ENCODE measurements around the gene MYO6. TPM values are rescaled to one million over a fixed set of nuclear protein-coding genes. Genes with fewer than 3 reads are reported as not detected.

MYO6 gene
- total RNA-seq, 2 experiments from 2014 or later = 4.3 to 4.6 TPM

GRCh38 chr6:75751443-75751842 lies 2.4 kb downstream of the MYO6 start:
- H3K4me3 Mint-ChIP-seq = no peak overlapping the region
- peaks cover 19% of the 10 kb centered on the region for H3K27me3 Mint-ChIP-seq
- ChIA-PET POLR2A (no interaction called here), CTCF (no interaction called here)
- peaks cover 15% of the 10 kb centered on the region for H3K4me1 Mint-ChIP-seq
- no peak overlapping the region for H3K27ac Mint-ChIP-seq
- H3K36me3 Mint-ChIP-seq (ENCODE audit: low read depth) = no peaks in the 10 kb centered on the region
- DNase-seq = no peak
- H3K9me3 Mint-ChIP-seq = no peaks in the 10 kb centered on the region

DNA sequence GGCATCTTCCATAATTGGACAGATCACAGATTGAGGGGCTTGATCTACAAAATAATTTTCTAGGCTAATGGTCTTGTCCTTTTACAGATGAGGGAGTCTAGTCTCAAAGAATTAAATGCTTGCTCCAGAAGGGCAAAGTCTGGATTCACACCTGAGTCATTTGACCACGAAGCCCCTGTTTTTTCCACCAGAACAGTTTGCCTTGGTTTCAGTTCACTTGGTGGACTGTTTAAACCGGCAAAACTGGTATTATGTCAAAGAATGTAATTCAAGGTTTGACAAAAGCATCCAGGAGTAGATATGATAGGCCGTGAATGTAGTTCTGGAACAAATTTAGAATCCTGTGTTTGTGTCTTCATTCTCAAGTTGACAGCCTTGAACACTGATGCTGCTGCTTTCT lies 3.3 kb downstream of the MYO6 start:
- H3K27ac Mint-ChIP-seq = no peak overlapping the region
- no peaks in the 10 kb centered on the region for H3K36me3 Mint-ChIP-seq (ENCODE audit: low read depth)
- POLR2A ChIA-PET = no interaction called here
- DNase-seq = no peak
- no peak overlapping the region for H3K4me3 Mint-ChIP-seq
- H3K9me3 Mint-ChIP-seq = no peaks in the 10 kb centered on the region
- peaks cover 15% of the 10 kb centered on the region for H3K4me1 Mint-ChIP-seq
- CTCF ChIA-PET = no interaction called here
- peaks cover 16% of the 10 kb centered on the region for H3K27me3 Mint-ChIP-seq

DNA sequence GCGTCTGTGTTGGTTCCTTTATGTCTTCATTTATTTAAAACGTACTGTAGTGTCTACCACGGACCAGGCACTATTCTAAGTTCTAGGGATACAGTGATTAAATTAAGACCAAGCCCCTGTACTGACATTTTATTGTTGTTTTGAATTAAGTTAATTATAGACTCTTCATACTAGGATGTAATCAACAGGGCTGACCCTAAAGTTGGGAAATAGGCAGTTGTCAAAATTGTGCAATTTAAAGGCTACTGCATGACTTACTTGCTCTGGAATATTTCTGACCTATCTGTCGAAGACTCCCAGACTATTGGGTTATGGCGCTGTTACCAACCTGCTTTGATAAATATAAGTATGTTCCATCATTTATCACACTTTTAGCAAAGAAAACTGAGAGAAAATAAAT lies 6.7 kb downstream of the MYO6 start:
- peaks cover 5% of the 10 kb centered on the region for H3K27me3 Mint-ChIP-seq
- no peaks in the 10 kb centered on the region for H3K36me3 Mint-ChIP-seq (ENCODE audit: low read depth)
- H3K27ac Mint-ChIP-seq = no peak overlapping the region
- no peak overlapping the region for H3K4me3 Mint-ChIP-seq
- ChIA-PET POLR2A (no interaction called here), CTCF (no interaction called here)
- DNase-seq = no peak
- H3K4me1 Mint-ChIP-seq = peaks cover 5% of the 10 kb centered on the region
- no peaks in the 10 kb centered on the region for H3K9me3 Mint-ChIP-seq

GRCh38 chr6:75757295-75757694 lies 8.3 kb downstream of the MYO6 start:
- POLR2A ChIA-PET = no interaction called here

GRCh38 chr6:75758061-75758460 lies 9.0 kb downstream of the MYO6 start:
- H3K36me3 Mint-ChIP-seq (ENCODE audit: low read depth) = no peaks in the 10 kb centered on the region
- H3K27ac Mint-ChIP-seq = no peak overlapping the region
- DNase-seq = no peak
- no peaks in the 10 kb centered on the region for H3K9me3 Mint-ChIP-seq
- H3K4me1 Mint-ChIP-seq = peaks cover 3% of the 10 kb centered on the region
- POLR2A ChIA-PET = no interaction called here
- no peak overlapping the region for H3K4me3 Mint-ChIP-seq
- CTCF ChIA-PET = interaction anchor here (1.1 kb wide), 1 partner anchor 136 kb away, joined by 5 read pairs; no protein-coding TSS in a partner anchor
- H3K27me3 Mint-ChIP-seq = peaks cover 4% of the 10 kb centered on the region

More at GRCh38 chr6:75757295-75757694, 8.3 kb downstream of the MYO6 start:
- H3K4me3 Mint-ChIP-seq = no peak overlapping the region
- peaks cover 3% of the 10 kb centered on the region for H3K4me1 Mint-ChIP-seq
- H3K27me3 Mint-ChIP-seq = peaks cover 4% of the 10 kb centered on the region
- no peak for DNase-seq
- H3K9me3 Mint-ChIP-seq = no peaks in the 10 kb centered on the region
- CTCF ChIA-PET = interaction anchor here (1.1 kb wide), 1 partner anchor 137 kb away, joined by 5 read pairs; no protein-coding TSS in a partner anchor
- H3K36me3 Mint-ChIP-seq (ENCODE audit: low read depth) = no peaks in the 10 kb centered on the region
- H3K27ac Mint-ChIP-seq = no peak overlapping the region

DNA sequence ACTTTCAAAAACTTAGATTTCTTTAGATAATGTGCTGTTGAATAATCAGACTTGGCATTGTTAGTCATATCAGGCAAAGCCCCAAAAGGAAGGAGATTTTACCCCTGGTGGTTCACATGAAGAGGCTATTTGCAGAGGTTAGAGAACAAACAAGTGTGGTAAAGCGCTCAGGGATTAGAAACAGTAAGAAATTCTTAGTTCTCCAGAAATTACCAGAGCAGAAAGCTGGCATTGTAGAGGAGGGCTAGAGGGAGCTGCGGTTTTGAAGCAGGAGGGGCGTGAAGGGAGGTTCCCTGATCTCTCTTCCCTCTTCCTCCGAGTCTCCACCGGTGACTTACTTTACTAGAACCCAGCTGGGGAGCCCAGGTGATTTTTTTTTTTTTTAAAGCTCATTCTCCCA lies 10.2 kb downstream of the MYO6 start:
- Mint-ChIP-seq H3K27ac (no peak overlapping the region), H3K36me3 (ENCODE audit: low read depth) (no peaks in the 10 kb centered on the region), H3K9me3 (no peaks in the 10 kb centered on the region), H3K4me3 (no peak overlapping the region), H3K27me3 (peaks cover 4% of the 10 kb centered on the region), H3K4me1 (no peaks in the 10 kb centered on the region)
- POLR2A ChIA-PET = no interaction called here
- CTCF ChIA-PET = no interaction called here
- DNase-seq = no peak

DNA sequence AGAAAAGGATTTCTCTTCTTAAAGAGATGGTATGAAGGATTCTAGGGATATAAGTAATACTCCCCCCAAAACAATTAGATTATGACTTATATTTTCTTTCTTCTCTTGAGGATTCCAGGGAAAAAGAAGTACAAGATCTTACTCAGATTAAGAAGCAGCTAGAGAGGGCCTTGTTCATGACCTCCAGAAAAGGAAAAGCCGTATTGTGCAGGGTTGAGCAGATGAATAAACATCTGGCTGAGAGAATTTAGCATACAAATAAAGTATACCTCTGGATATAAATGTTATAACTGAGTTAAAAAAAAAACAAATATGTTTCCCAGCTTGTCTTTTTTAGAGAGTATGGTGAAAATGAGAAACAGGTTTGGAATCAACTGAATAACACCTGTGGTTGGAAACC lies 11.3 kb downstream of the MYO6 start:
- Mint-ChIP-seq H3K27me3 (peaks cover 4% of the 10 kb centered on the region), H3K4me1 (no peaks in the 10 kb centered on the region), H3K4me3 (no peak overlapping the region), H3K27ac (no peak overlapping the region), H3K9me3 (no peaks in the 10 kb centered on the region), H3K36me3 (ENCODE audit: low read depth) (no peaks in the 10 kb centered on the region)
- CTCF ChIA-PET = no interaction called here
- no peak for DNase-seq
- POLR2A ChIA-PET = no interaction called here

GRCh38 chr6:75761489-75761888 lies 12.4 kb downstream of the MYO6 start:
- Mint-ChIP-seq H3K27me3 (peaks cover 4% of the 10 kb centered on the region), H3K9me3 (no peaks in the 10 kb centered on the region), H3K4me3 (no peak overlapping the region), H3K27ac (no peak overlapping the region), H3K4me1 (no peaks in the 10 kb centered on the region), H3K36me3 (ENCODE audit: low read depth) (no peaks in the 10 kb centered on the region)
- ChIA-PET CTCF (no interaction called here), POLR2A (no interaction called here)
- DNase-seq = no peak

GRCh38 chr6:75762063-75762462 lies 13.0 kb downstream of the MYO6 start:
- CTCF ChIA-PET = no interaction called here
- POLR2A ChIA-PET = no interaction called here
- no peaks in the 10 kb centered on the region for H3K4me1 Mint-ChIP-seq

DNA sequence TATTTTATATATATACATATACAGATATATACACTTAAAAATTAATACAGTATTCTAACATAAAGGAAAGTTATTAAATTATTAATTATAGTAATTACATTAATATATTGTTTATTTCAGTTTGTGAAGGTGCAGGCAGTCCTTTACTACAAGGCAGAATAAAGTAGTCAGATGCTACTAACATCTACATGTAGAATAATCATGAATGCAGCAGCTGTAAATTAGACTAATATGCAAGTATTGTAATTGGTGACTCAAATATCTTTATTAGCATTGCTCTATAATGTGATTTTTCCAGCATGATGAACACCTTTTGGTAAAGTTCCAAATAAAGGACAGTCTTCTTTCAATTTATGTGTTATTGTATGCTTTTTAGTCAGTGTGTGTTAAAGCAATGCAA lies 17.3 kb downstream of the MYO6 start:
- H3K4me3 Mint-ChIP-seq = no peak overlapping the region
- no peak for DNase-seq
- no peaks in the 10 kb centered on the region for H3K4me1 Mint-ChIP-seq
- POLR2A ChIA-PET = interaction anchor here (0.5 kb wide), 1 partner anchor 270 kb away, joined by 3 read pairs; no protein-coding TSS in a partner anchor
- no peak overlapping the region for H3K27ac Mint-ChIP-seq
- CTCF ChIA-PET = no interaction called here
- H3K9me3 Mint-ChIP-seq = no peaks in the 10 kb centered on the region
- no peaks in the 10 kb centered on the region for H3K27me3 Mint-ChIP-seq
- no peaks in the 10 kb centered on the region for H3K36me3 Mint-ChIP-seq (ENCODE audit: low read depth)

More at GRCh38 chr6:75762063-75762462, 13.0 kb downstream of the MYO6 start:
- H3K9me3 Mint-ChIP-seq = no peaks in the 10 kb centered on the region
- H3K27me3 Mint-ChIP-seq = peaks cover 4% of the 10 kb centered on the region
- no peak overlapping the region for H3K4me3 Mint-ChIP-seq
- no peak overlapping the region for H3K27ac Mint-ChIP-seq
- no peaks in the 10 kb centered on the region for H3K36me3 Mint-ChIP-seq (ENCODE audit: low read depth)
- no peak for DNase-seq

DNA sequence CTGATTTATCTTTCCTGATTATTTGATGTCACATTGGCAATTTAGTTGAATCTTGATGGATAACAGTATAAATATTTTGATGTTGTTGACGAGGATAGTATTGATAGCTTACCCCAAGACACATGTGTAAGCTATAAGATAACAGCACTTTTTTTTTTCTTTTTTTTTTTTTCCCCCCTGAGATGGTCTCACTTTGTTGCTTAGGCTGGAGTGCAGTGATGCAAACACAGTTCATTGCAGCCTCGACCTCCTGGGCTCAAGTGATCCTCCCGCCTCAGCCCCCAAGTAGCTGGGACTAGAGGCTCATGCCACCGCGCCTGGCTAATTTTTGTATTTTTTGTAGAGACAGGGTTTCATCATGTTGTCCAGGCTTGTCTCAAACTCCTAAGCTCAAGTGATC lies 21.8 kb downstream of the MYO6 start:
- Mint-ChIP-seq H3K4me3 (no peak overlapping the region), H3K27me3 (no peaks in the 10 kb centered on the region), H3K36me3 (ENCODE audit: low read depth) (no peaks in the 10 kb centered on the region), H3K9me3 (no peaks in the 10 kb centered on the region), H3K4me1 (no peaks in the 10 kb centered on the region), H3K27ac (no peak overlapping the region)
- CTCF ChIA-PET = no interaction called here
- POLR2A ChIA-PET = no interaction called here
- no peak for DNase-seq

DNA sequence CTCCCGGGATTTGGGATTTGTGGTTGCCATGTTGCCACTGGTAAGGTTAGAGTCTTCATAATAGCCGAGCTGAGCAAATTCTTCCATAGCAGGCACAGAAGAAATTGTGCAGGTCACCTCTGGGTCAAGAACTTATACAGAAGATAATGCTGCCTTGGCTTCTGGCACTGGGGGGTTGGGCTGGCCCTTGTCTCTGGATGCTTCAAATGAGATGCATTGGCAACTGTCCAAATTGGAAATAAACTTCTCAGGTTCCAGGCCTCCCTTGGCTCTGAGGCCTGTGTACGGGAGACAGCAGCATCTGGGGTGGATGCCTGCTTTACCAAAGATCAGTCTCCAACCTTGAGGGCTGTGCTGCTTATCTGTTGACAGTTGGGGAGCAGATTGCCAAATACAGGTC lies 26.2 kb downstream of the MYO6 start:
- H3K4me1 Mint-ChIP-seq = no peaks in the 10 kb centered on the region
- POLR2A ChIA-PET = no interaction called here
- no peaks in the 10 kb centered on the region for H3K36me3 Mint-ChIP-seq (ENCODE audit: low read depth)
- CTCF ChIA-PET = no interaction called here
- no peak for DNase-seq
- H3K27ac Mint-ChIP-seq = no peak overlapping the region
- H3K4me3 Mint-ChIP-seq = no peak overlapping the region
- H3K9me3 Mint-ChIP-seq = no peaks in the 10 kb centered on the region
- H3K27me3 Mint-ChIP-seq = no peaks in the 10 kb centered on the region

- no peak for DNase-seq
- Mint-ChIP-seq H3K27ac (no peak overlapping the region), H3K36me3 (ENCODE audit: low read depth) (no peaks in the 10 kb centered on the region), H3K4me3 (no peak overlapping the region), H3K4me1 (peaks cover 4% of the 10 kb centered on the region), H3K27me3 (no peaks in the 10 kb centered on the region), H3K9me3 (no peaks in the 10 kb centered on the region)
- ChIA-PET CTCF (no interaction called here), POLR2A (no interaction called here)
These were observed 27.4 kb downstream of the MYO6 start for GRCh38 chr6:75776461-75776860.

GRCh38 chr6:75778757-75779156 lies 29.7 kb downstream of the MYO6 start:
- no peak for DNase-seq
- CTCF ChIA-PET = no interaction called here
- H3K4me1 Mint-ChIP-seq = peaks cover 11% of the 10 kb centered on the region
- H3K36me3 Mint-ChIP-seq (ENCODE audit: low read depth) = no peaks in the 10 kb centered on the region
- POLR2A ChIA-PET = no interaction called here
- peaks cover 2% of the 10 kb centered on the region for H3K9me3 Mint-ChIP-seq
- no peak overlapping the region for H3K27ac Mint-ChIP-seq
- no peaks in the 10 kb centered on the region for H3K27me3 Mint-ChIP-seq
- no peak overlapping the region for H3K4me3 Mint-ChIP-seq

DNA sequence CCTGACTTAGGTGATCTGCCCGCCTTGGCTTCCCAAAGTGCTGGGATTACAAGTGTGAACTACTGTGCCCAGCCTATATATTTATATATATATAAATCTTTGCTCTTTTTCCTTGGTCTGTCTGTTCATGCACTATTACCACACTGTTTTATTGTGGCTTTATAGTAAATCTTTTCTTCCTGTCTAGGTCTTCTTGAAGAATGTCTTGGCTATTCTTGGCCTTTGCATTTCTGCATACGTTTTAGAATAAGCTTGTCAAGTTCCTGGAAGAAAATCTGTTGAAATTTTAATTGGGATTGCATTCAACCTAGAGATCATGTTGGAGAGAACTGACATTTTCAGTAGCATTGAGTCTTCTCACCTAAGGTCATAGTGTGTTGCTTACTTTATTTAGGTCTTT lies 37.1 kb downstream of the MYO6 start:
- no peak overlapping the region for H3K27ac Mint-ChIP-seq
- no peak for DNase-seq
- CTCF ChIA-PET = no interaction called here
- H3K36me3 Mint-ChIP-seq (ENCODE audit: low read depth) = no peaks in the 10 kb centered on the region
- peaks cover 10% of the 10 kb centered on the region for H3K4me1 Mint-ChIP-seq
- POLR2A ChIA-PET = no interaction called here
- peaks cover 2% of the 10 kb centered on the region for H3K9me3 Mint-ChIP-seq
- H3K27me3 Mint-ChIP-seq = no peaks in the 10 kb centered on the region
- H3K4me3 Mint-ChIP-seq = no peak overlapping the region
